ENCODE results near the gene DNHD1.

- TF ChIP-seq EP300 (IDR thresholded peaks at IDR 0.05) = no peak
- no peak for TF ChIP-seq CTCF (IDR thresholded peaks at IDR 0.05)
- no peak for TF ChIP-seq POLR2A (IDR thresholded peaks at IDR 0.05)
Measured at GRCh38 chr11:6502382-6502781, 5.3 kb downstream of the DNHD1 start.
